Osteoblast (primary cell): ENCODE data around the gene PTPRD. TPM values are rescaled to one million over a fixed set of nuclear protein-coding genes. Genes with fewer than 3 reads are reported as not detected.

Experiments
- DNase-seq: peaks from one replicate; pipeline ENCODE4 v3.0.0; 2011; ENCODE audit warnings: low spot score, mixed read lengths; ENCODE audit not compliant: insufficient read length; ENCODE audit errors: missing footprints
- H2AFZ ChIP-seq: 2 replicates; pipeline ENCODE4 v1.6.0; 2011; ENCODE audit warnings: mild to moderate bottlenecking, low read length
- H3K27ac ChIP-seq: 2 replicates; pipeline ENCODE4 v1.5.1; 2011; ENCODE audit warnings: mild to moderate bottlenecking, low read depth, low read length, moderate library complexity
- H3K27me3 ChIP-seq: 2 replicates; pipeline ENCODE4 v1.6.0; 2012; ENCODE audit warnings: mild to moderate bottlenecking, control low read depth, inconsistent platforms, low read length, moderate library complexity; ENCODE audit not compliant: insufficient read depth
- H3K36me3 ChIP-seq: 2 replicates; pipeline ENCODE4 v1.5.1; 2011; ENCODE audit warnings: mild to moderate bottlenecking, low read length, control low read depth, moderate library complexity; ENCODE audit not compliant: insufficient read depth
- H3K4me1 ChIP-seq: 2 replicates; pipeline ENCODE4 v1.5.1; 2011; ENCODE audit warnings: mild to moderate bottlenecking, low read length, control low read depth, moderate library complexity; ENCODE audit not compliant: insufficient read depth
- H3K4me2 ChIP-seq: 2 replicates; pipeline ENCODE4 v1.6.0; 2011; ENCODE audit warnings: mild to moderate bottlenecking, low read length; ENCODE audit not compliant: insufficient read depth
- H3K4me3 ChIP-seq: fragments of 200-600 bp; sonication (generic); 3 replicates; pipeline ENCODE4 v1.5.1; 2012; ENCODE audit warnings: mild to moderate bottlenecking, low read length, inconsistent platforms; ENCODE audit not compliant: insufficient read depth
- H3K79me2 ChIP-seq: 2 replicates; pipeline ENCODE4 v1.6.0; 2012; ENCODE audit warnings: mild to moderate bottlenecking, low read length, control low read depth, inconsistent platforms; ENCODE audit not compliant: insufficient read depth
- H3K9me3 ChIP-seq: 2 replicates; pipeline ENCODE4 v1.5.1; 2011; ENCODE audit warnings: low read depth, low read length, control low read depth
- H4K20me1 ChIP-seq: 2 replicates; pipeline ENCODE4 v1.6.0; 2012; ENCODE audit warnings: mild to moderate bottlenecking, low read length, control low read depth; ENCODE audit not compliant: insufficient read depth
- total RNA-seq: library from RNA; depleted of rRNA; stranded (reverse); fragments of >200 nt; gene quantifications from 2 replicates; pipeline ENCODE4 v1.2.3, GENCODE V29; 2012
- TF ChIP-seq, protein P1 (sequence below): IDR thresholded peaks from 2 replicates; pipeline ENCODE4 v1.5.1; 2011; ENCODE audit warnings: mild to moderate bottlenecking, low read depth, low read length, moderate library complexity; ENCODE audit errors: extremely low read depth

Gene PTPRD
- total RNA-seq, 1 donor = 23.9 TPM

DNA sequence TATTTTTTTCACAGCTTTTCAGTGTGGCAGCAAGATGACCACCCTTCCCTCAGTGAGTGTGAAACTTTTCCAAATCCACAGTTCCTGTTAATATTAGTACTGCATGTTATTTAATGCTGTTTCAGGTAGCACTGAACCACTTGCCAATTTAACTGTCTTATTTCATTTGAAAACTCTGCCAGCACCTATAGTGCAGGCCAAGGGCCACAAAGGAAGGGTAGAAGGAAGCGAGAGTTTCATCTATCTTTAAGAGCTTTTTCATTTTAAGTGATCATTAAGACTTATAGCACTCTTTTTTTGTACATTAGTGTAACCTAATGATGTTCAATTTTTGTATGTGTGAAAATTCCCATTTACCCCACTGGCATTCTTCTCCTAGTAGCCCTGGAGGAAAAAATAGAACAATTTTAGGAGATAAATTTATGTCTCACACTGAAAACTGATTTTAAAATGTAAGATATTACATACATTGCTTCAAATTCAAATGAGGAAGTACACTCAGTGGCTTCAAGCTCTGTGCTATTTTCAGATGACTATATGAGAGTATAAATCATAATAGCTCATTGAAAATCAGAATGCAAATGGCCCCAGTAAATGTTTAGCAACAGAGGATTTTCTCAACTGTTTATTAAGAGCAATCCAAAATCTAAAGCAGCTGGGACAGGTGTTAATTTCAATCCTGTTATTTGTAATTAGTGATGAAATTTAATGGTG is 820.5 kb downstream of the PTPRD start:
- Histone ChIP-seq H3K4me3 (no peak overlapping the region), H3K36me3 (no peaks in the 10 kb centered on the region), H3K4me1 (no peaks in the 10 kb centered on the region), H3K9me3 (no peaks in the 10 kb centered on the region), H2AFZ (no peak overlapping the region), H3K27me3 (no peaks in the 10 kb centered on the region), H3K4me2 (no peak overlapping the region), H3K27ac (no peak overlapping the region), H3K79me2 (no peaks in the 10 kb centered on the region), H4K20me1 (no peaks in the 10 kb centered on the region)
- DNase-seq = no peak
- TF ChIP-seq, protein P1, sequence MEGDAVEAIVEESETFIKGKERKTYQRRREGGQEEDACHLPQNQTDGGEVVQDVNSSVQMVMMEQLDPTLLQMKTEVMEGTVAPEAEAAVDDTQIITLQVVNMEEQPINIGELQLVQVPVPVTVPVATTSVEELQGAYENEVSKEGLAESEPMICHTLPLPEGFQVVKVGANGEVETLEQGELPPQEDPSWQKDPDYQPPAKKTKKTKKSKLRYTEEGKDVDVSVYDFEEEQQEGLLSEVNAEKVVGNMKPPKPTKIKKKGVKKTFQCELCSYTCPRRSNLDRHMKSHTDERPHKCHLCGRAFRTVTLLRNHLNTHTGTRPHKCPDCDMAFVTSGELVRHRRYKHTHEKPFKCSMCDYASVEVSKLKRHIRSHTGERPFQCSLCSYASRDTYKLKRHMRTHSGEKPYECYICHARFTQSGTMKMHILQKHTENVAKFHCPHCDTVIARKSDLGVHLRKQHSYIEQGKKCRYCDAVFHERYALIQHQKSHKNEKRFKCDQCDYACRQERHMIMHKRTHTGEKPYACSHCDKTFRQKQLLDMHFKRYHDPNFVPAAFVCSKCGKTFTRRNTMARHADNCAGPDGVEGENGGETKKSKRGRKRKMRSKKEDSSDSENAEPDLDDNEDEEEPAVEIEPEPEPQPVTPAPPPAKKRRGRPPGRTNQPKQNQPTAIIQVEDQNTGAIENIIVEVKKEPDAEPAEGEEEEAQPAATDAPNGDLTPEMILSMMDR = no peak

DNA sequence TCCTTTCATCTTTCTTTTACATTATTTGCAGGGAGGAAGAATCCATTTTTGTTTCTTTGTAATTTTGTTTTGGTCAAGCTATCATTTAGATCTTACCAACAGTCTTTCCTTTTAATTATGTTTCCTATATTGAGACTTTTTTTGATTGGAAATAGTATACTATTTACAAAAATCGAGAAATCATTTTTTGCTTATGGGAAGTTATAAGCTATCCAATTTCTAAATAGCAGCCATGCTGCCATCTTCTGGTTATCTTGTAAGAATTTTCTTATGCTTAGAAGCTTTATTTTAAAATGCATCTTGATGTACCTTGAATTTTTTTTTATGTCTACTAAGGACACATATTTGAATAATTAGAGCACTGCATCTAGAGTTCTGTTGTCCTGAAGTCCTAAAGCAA is 821.2 kb downstream of the PTPRD start:
- TF ChIP-seq, protein P1 = no peak
- Histone ChIP-seq H3K36me3 (no peaks in the 10 kb centered on the region), H3K4me2 (no peak overlapping the region), H2AFZ (no peak overlapping the region), H3K4me1 (no peaks in the 10 kb centered on the region), H3K79me2 (no peaks in the 10 kb centered on the region), H3K9me3 (no peaks in the 10 kb centered on the region), H3K27ac (no peak overlapping the region), H3K4me3 (no peak overlapping the region), H4K20me1 (no peaks in the 10 kb centered on the region), H3K27me3 (no peaks in the 10 kb centered on the region)
- no peak for DNase-seq

DNA sequence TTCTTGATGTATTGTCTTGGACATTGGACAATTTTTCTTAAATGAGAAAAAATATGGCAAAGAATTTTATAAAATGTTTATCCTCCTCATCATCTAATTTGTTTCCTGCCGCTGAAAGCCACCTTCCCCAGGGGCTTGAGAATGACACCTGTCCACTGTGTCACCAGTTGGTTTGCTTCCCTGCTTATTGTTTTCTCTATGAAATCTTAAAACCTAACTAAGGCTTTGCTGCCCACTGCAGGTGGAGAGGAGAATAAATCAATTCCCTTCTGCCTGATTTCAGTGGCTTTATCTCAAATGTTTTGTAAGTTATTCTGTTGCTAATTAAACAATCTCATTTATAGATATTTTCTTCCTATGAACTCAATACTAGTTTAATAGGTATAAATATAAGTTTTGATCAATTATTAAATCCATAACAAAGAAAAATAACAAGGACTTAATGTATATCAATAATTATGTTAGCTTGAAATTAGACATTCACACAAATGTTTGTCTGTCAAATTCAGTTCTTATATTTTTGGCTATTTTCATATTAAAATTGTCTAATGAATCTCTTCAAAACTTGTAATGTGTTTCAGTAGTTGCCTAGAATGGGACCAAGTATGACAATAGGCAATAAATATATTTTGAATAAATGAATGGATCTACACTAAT is 822.5 kb downstream of the PTPRD start:
- TF ChIP-seq, protein P1 = peak; percentile 28
- DNase-seq = no peak
- no peaks in the 10 kb centered on the region for H4K20me1 ChIP-seq
- no peak overlapping the region for H3K27ac ChIP-seq
- no peaks in the 10 kb centered on the region for H3K27me3 ChIP-seq
- H3K4me3 ChIP-seq = no peak overlapping the region
- H3K9me3 ChIP-seq = no peaks in the 10 kb centered on the region
- H3K36me3 ChIP-seq = no peaks in the 10 kb centered on the region
- H3K4me1 ChIP-seq = no peaks in the 10 kb centered on the region
- H3K79me2 ChIP-seq = no peaks in the 10 kb centered on the region
- H2AFZ ChIP-seq = no peak overlapping the region
- no peak overlapping the region for H3K4me2 ChIP-seq

DNA sequence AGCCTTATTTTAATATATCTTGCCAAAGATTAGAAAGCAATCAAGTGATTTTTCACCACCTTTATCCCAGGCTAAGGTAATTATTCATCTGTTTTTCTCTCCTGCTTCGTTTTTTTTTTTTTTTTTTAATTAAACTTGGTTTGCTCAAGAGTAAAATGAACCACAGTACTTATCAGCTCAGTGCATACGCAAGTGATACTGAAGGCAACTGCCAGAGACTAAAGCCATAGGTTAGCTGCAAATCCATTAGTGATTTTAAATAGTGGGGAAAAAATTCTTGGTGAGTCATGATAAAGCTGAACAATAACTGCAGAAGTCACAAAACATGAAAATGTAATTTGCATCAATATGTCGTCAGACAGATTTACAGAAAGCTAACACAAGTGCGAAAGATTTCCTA is 829.1 kb downstream of the PTPRD start:
- Histone ChIP-seq H3K4me3 (no peak overlapping the region), H3K4me1 (no peaks in the 10 kb centered on the region), H3K79me2 (no peaks in the 10 kb centered on the region), H3K4me2 (no peak overlapping the region), H3K27ac (no peak overlapping the region), H3K27me3 (no peaks in the 10 kb centered on the region), H3K9me3 (no peaks in the 10 kb centered on the region), H3K36me3 (no peaks in the 10 kb centered on the region), H4K20me1 (no peaks in the 10 kb centered on the region), H2AFZ (no peak overlapping the region)
- peak; percentile 2 for DNase-seq
- TF ChIP-seq, protein P1 = no peak
